Stimulated activated naive CD8-positive, alpha-beta T cell treated with anti-CD3 and anti-CD28 coated beads, Interleukin-15, Interleukin-2, amounts not matched to agents 100 U/mL and 50 U/mL, for 24 hours (primary cell): ENCODE results near the gene PDCD1.
"Not testable (repeated sequence)": the region's sequence is repeated elsewhere in the genome, so short reads cannot be mapped to it uniquely, and the experiment has no call there.

Source experiments
- ATAC-seq: fragments of 150-1000 bp; cut with Tn5 transposase; one replicate; pipeline ENCODE4 v1.10.0; 2021
- DNase-seq: peaks from one replicate; pipeline ENCODE4 v3.0.0; 2021

PDCD1 gene

DNA sequence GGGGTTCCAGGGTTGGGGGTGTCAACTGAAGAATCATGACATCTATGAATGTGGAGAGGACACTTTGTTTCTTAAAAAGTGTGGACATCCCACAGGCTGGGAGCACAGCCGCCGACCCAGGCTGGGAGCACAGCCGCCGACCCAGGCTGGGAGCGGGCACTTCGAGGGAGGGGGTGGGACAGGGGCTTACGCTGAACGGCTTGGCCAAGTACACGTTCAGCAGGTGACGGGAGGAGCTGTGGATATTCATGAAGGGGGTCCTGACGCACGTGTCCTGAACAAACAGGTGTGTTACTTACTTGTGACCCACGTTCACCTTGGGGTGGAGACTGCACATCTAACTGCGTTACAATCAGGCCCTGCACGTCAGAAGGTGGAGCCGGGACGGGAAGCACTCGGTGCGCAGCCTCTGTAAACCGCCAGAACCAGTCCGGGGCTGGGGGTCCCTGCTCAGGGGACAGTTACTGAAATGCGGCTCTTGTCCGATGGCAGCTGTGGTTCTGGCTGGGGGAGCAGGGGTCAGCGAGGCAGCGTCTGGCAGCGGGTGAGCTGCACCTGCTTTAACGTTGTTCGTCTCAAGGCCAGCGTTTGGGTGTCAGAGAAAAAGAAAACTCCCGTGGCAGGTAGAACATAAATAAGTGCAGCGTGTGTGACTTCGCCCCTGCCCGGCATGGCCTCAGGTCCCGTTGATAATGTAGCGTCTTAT lies 58.3 kb downstream of the PDCD1 start:
- ATAC-seq, DNase-seq: not testable (repeated sequence)
